ENCODE results near the gene PTPRN2. TPM values are rescaled to one million over a fixed set of nuclear protein-coding genes. Genes with fewer than 3 reads are reported as not detected.

Gene PTPRN2
- total and polyA plus RNA-seq, 2 donors (not counting 3 experiments of a cell fraction or from before 2014, with no cell fraction given) = 0.62 to 0.88 TPM

DNA sequence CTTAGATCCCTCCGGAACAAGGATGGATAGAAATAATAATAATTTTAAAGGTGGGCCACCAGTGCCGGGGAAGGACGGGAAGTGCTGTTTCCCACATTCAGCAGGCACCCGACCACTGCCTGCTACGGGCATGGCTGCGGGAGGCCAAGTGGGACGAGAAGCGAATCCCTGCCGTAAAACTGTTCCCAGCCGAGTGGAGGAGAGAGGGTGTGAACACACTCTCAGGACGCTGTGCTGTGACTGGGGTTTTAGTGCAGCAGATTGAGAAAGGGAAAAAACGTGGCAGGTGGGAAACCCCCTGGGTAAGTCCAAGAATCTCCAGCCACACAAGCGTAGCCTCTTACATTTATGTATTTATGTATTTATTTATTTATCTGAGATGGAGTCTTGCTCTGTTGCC, 1092.0 kb downstream of the PTPRN2 start:
- no peaks in the 10 kb centered on the region for H3K27me3 ChIP-seq (ENCODE audit: control insufficient read depth in 2 of 2, insufficient read depth in 2 of 2, low read length in 2 of 2)
- no TSS peak for BruUV-seq (replicated peaks)
- H3K9me1 ChIP-seq (replicated peaks; ENCODE audit: control insufficient read depth, extremely low read depth, insufficient read depth, low read length) = no peaks in the 10 kb centered on the region
- H3K36me3 ChIP-seq (ENCODE audit: control insufficient read depth in 2 of 2, extremely low read depth in 1 of 2, insufficient read depth in 2 of 2, low read length in 2 of 2) = no peaks in the 10 kb centered on the region
- POLR2A ChIA-PET = no interaction called here
- no peak for DNase-seq (ENCODE audit: low read depth, low spot score)
- TF ChIP-seq, protein P1, sequence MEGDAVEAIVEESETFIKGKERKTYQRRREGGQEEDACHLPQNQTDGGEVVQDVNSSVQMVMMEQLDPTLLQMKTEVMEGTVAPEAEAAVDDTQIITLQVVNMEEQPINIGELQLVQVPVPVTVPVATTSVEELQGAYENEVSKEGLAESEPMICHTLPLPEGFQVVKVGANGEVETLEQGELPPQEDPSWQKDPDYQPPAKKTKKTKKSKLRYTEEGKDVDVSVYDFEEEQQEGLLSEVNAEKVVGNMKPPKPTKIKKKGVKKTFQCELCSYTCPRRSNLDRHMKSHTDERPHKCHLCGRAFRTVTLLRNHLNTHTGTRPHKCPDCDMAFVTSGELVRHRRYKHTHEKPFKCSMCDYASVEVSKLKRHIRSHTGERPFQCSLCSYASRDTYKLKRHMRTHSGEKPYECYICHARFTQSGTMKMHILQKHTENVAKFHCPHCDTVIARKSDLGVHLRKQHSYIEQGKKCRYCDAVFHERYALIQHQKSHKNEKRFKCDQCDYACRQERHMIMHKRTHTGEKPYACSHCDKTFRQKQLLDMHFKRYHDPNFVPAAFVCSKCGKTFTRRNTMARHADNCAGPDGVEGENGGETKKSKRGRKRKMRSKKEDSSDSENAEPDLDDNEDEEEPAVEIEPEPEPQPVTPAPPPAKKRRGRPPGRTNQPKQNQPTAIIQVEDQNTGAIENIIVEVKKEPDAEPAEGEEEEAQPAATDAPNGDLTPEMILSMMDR (IDR thresholded peaks at IDR 0.05; ENCODE audit: extremely low read depth in 1 of 2, insufficient read depth in 1 of 2, low read depth in 1 of 2, low read length in 2 of 2) = no peak
- TF ChIP-seq FOS (IDR thresholded peaks at IDR 0.05; ENCODE audit: borderline replicate concordance, insufficient read depth, low read length) (no peak), POLR2A (IDR thresholded peaks at IDR 0.05; ENCODE audit: low read depth, low read length) (no peak), EZH2 (IDR thresholded peaks at IDR 0.05; ENCODE audit: borderline replicate concordance, low read depth, low read length, severe bottlenecking) (no peak), POLR2AphosphoS5 (IDR thresholded peaks at IDR 0.05; ENCODE audit: insufficient read depth, low read depth, low read length) (no peak), GATA2 (IDR thresholded peaks at IDR 0.05; ENCODE audit: insufficient read depth, insufficient read length, low read depth, low read length) (no peak), JUN (IDR thresholded peaks at IDR 0.05; ENCODE audit: borderline replicate concordance, insufficient read depth, insufficient read length, low read depth) (no peak), MYC (IDR thresholded peaks at IDR 0.05; ENCODE audit: low read depth, low read length) (no peak)
- TF ChIP-seq, protein P2, sequence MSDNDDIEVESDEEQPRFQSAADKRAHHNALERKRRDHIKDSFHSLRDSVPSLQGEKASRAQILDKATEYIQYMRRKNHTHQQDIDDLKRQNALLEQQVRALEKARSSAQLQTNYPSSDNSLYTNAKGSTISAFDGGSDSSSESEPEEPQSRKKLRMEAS (IDR thresholded peaks at IDR 0.05; ENCODE audit: insufficient read depth, insufficient read length) = no peak
- no peaks in the 10 kb centered on the region for H3K9me3 ChIP-seq (replicated peaks; ENCODE audit: control insufficient read depth, insufficient read depth, low read length)
- FAIRE-seq = no peak
- no peaks in the 10 kb centered on the region for H4K20me1 ChIP-seq (replicated peaks; ENCODE audit: control insufficient read depth, extremely low read depth, insufficient read depth, low read length)
- CTCF ChIA-PET = no interaction called here
- no peak overlapping the region for H3K27ac ChIP-seq (ENCODE audit: insufficient read depth, low read depth, low read length)
- H2AFZ ChIP-seq (ENCODE audit: low read depth, low read length) = no peak overlapping the region
- no peaks in the 10 kb centered on the region for H3K79me2 ChIP-seq (ENCODE audit: control insufficient read depth, insufficient read depth, low read length)
- no peak overlapping the region for H3K4me2 ChIP-seq (ENCODE audit: insufficient read depth, low read length)
- no peaks in the 10 kb centered on the region for H3K4me1 ChIP-seq (ENCODE audit: control insufficient read depth, extremely low read depth, insufficient read depth, low read length)
- no peak overlapping the region for H3K4me3 ChIP-seq (replicated peaks in 1 of 3; ENCODE audit: insufficient read depth in 1 of 3, low read depth in 1 of 3, low read length in 3 of 3)
- dilution Hi-C loops (cut with MboI; ENCODE audit: extremely low pct_ligation_motif_present, low sequenced_read_pairs) = no loop called here
- intact Hi-C loops (cut with micrococcal nuclease) = no loop called here
- H3K9ac ChIP-seq (replicated peaks; ENCODE audit: extremely low read depth, insufficient read depth, low read length) = no peak overlapping the region

Measured in endothelial cell of umbilical vein (primary cell).